HG03175 (cell line): Measurements from ENCODE around the gene ELMO1.

ENCODE experiments used
- ATAC-seq: cut with Tn5 transposase; IDR thresholded peaks from one replicate; pipeline ENCODE4 v1.9.1; 2021; ENCODE audit warnings: mild to moderate bottlenecking, moderate library complexity; ENCODE audit not compliant: unreplicated experiment

ELMO1 gene

GRCh38 chr7:37038706-37039105 lies 410.0 kb downstream of the ELMO1 start:
- no peak for ATAC-seq

- no peak for ATAC-seq
Observed at GRCh38 chr7:37037286-37037685, 411.4 kb downstream of the ELMO1 start.

- no peak for ATAC-seq
Observed at GRCh38 chr7:37035631-37036030, 413.0 kb downstream of the ELMO1 start.

GRCh38 chr7:37033141-37033540 lies 415.5 kb downstream of the ELMO1 start:
- ATAC-seq, result no peak

GRCh38 chr7:37032258-37032601 lies 416.4 kb downstream of the ELMO1 start:
- no peak for ATAC-seq

GRCh38 chr7:37031571-37032257 lies 416.9 kb downstream of the ELMO1 start:
- ATAC-seq, result no peak

- no peak for ATAC-seq
Observed at GRCh38 chr7:37028909-37029440, 419.7 kb downstream of the ELMO1 start.

- ATAC-seq, result no peak
Observed at GRCh38 chr7:37027557-37028341, 420.9 kb downstream of the ELMO1 start.

- ATAC-seq, result no peak
Observed at GRCh38 chr7:37027104-37027503, 421.6 kb downstream of the ELMO1 start.

- ATAC-seq, result no peak
Observed at GRCh38 chr7:37018954-37019353, 429.7 kb downstream of the ELMO1 start.

- ATAC-seq, result no peak
Observed at GRCh38 chr7:37016064-37016878, 432.4 kb downstream of the ELMO1 start.

GRCh38 chr7:37015353-37016034 lies 433.2 kb downstream of the ELMO1 start:
- ATAC-seq, result no peak

- no peak for ATAC-seq
Observed at GRCh38 chr7:37013771-37014170, 434.9 kb downstream of the ELMO1 start.

GRCh38 chr7:37011151-37011890 lies 437.3 kb downstream of the ELMO1 start:
- no peak for ATAC-seq

GRCh38 chr7:37009125-37009675 lies 439.5 kb downstream of the ELMO1 start:
- ATAC-seq, result no peak

- ATAC-seq, result no peak
Observed at GRCh38 chr7:37007691-37008090, 441.0 kb downstream of the ELMO1 start.

GRCh38 chr7:37007268-37007667 lies 441.4 kb downstream of the ELMO1 start:
- no peak for ATAC-seq

GRCh38 chr7:37006764-37007163 lies 441.9 kb downstream of the ELMO1 start:
- no peak for ATAC-seq

GRCh38 chr7:37000511-37000910 lies 448.2 kb downstream of the ELMO1 start:
- ATAC-seq, result no peak
